ENCODE measurements around the gene ZFYVE27. TPM values are rescaled to one million over a fixed set of nuclear protein-coding genes. Genes with fewer than 3 reads are reported as not detected.

Gene ZFYVE27
- total RNA-seq, 4 donors from 2014 or later, result 10.1 to 16.0 (median 13.4) TPM

DNA sequence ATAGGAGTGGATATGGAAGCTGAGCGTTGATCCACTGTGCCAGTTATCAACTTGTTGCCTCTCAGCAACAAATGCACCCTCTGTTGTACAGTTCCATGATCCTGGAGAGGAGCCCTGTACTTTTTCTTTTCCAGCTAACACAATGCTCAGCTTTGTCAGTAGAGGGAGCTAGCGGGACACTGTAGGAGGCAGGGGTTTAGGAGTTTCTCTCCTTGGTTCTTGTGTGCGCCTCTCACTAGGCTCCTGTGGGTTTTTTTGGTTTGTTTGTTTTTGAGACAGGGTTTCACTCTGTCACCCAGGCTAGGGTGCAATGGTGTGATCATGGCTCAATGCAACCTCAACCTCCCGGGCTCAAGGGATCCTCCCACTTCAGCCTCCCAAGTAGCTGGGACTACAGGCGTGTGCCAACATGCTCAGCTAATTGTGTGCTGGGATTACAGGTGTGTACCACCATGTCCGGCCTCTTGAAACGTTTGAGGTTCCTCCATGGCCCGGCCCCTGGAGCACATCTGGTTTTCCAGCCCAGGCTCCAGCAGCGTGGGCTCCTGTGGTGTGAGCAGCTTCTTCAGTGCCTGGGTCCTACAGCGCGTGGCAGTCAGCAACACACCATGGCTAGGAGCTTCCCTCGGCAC lies 35.4 kb upstream of the ZFYVE27 start:
- 20 to 43% methylated on average over 6 to 10 of the region's 12 CpGs for WGBS, 2 donors
- TF ChIP-seq, protein P1, sequence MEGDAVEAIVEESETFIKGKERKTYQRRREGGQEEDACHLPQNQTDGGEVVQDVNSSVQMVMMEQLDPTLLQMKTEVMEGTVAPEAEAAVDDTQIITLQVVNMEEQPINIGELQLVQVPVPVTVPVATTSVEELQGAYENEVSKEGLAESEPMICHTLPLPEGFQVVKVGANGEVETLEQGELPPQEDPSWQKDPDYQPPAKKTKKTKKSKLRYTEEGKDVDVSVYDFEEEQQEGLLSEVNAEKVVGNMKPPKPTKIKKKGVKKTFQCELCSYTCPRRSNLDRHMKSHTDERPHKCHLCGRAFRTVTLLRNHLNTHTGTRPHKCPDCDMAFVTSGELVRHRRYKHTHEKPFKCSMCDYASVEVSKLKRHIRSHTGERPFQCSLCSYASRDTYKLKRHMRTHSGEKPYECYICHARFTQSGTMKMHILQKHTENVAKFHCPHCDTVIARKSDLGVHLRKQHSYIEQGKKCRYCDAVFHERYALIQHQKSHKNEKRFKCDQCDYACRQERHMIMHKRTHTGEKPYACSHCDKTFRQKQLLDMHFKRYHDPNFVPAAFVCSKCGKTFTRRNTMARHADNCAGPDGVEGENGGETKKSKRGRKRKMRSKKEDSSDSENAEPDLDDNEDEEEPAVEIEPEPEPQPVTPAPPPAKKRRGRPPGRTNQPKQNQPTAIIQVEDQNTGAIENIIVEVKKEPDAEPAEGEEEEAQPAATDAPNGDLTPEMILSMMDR (IDR thresholded peaks at IDR 0.05), result peak; percentile 43 to 82 (median 74)
- TF ChIP-seq POLR2A (IDR thresholded peaks at IDR 0.05), result no peak

DNA sequence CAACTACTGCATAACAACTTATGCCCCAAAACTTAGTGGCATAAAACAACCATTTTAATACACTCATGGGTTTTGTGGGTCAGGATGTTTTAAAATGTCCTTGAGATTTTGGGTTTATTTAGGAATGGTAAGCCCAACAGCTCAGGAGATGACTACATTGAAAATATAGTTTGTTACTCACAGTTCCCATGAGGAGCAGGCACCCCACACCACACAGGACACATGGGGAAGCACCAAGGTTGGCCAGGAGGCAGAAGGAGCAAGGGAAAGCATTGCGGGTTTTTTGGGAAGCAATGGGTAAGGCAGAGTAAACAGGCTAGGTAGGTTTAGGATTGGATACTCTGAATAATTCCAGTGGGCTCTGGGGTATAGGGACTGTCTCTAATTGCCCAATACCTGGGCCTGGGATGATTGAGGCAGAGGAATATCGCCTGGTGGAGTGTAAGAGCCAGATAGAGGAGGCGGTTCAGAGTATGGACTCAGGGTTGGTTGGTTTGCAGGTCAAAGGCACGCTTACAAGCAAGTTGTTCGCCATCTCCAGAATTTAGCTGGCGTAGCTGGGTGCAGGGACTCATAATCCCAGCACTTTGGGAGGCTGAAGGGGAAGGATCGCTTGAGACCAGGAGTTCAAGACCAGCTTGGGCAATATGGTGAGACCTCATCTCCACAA lies 33.4 kb upstream of the ZFYVE27 start:
- Histone ChIP-seq H3K4me1 (peaks cover 0 to 9% (median 8%) of the 10 kb centered on the region in 3 donors), H3K27me3 (peaks cover 0 to 36% (median 0%) of the 10 kb centered on the region in 4 donors), H3K27ac (no peak overlapping the region), H3K4me3 (no peak overlapping the region), H3K36me3 (no peaks in the 10 kb centered on the region), H3K9me3 (no peaks in the 10 kb centered on the region)
- no peak for TF ChIP-seq POLR2A (IDR thresholded peaks at IDR 0.05)
- TF ChIP-seq, protein P1 (IDR thresholded peaks at IDR 0.05), result no peak
- intact Hi-C loops (cut with DNase I), result no loop called here
- no peak for DNase-seq
- WGBS, 2 donors, result 76 to 81% methylated on average over 6 to 7 of the region's 7 CpGs

More for the DNA sequence above, 35.4 kb upstream of the ZFYVE27 start:
- Histone ChIP-seq H3K36me3 (no peaks in the 10 kb centered on the region), H3K4me1 (peaks cover 0 to 9% (median 8%) of the 10 kb centered on the region in 3 donors), H3K4me3 (no peak overlapping the region), H3K9me3 (no peaks in the 10 kb centered on the region), H3K27me3 (peaks cover 0 to 20% (median 0%) of the 10 kb centered on the region in 4 donors), H3K27ac (no peak overlapping the region)
- DNase-seq, result no peak
- intact Hi-C loops (cut with DNase I), result no loop called here

DNA sequence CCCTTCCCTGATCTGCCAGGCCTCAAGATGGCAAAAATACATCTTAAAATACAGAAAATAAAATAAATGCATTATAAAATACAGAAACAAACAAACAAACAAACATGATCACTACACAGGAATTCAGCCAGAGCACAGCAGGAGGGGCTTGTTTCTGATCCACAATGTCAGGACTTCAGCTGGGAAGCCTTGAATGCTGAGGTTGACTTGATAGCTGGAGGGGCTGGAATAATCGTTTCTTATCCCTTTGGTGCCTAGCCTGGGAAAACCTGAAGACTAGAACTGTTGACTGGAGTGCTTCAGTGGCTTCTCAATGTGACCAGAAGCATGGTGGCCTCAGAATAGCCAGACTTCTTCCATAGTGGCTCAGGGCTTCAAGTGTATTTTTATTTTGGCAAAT lies 32.6 kb upstream of the ZFYVE27 start:
- no peak for DNase-seq
- Histone ChIP-seq H3K4me1 (peaks cover 0 to 12% (median 8%) of the 10 kb centered on the region in 3 donors), H3K27me3 (peaks cover 0 to 44% (median 0%) of the 10 kb centered on the region in 4 donors), H3K27ac (no peak overlapping the region), H3K9me3 (no peaks in the 10 kb centered on the region), H3K4me3 (no peak overlapping the region), H3K36me3 (no peaks in the 10 kb centered on the region)
- TF ChIP-seq POLR2A (IDR thresholded peaks at IDR 0.05), result no peak
- TF ChIP-seq, protein P1 (IDR thresholded peaks at IDR 0.05), result no peak
- 63 to 67% methylated on average over 1 of the region's 1 CpG for WGBS, 2 donors
- intact Hi-C loops (cut with DNase I), result no loop called here

DNA sequence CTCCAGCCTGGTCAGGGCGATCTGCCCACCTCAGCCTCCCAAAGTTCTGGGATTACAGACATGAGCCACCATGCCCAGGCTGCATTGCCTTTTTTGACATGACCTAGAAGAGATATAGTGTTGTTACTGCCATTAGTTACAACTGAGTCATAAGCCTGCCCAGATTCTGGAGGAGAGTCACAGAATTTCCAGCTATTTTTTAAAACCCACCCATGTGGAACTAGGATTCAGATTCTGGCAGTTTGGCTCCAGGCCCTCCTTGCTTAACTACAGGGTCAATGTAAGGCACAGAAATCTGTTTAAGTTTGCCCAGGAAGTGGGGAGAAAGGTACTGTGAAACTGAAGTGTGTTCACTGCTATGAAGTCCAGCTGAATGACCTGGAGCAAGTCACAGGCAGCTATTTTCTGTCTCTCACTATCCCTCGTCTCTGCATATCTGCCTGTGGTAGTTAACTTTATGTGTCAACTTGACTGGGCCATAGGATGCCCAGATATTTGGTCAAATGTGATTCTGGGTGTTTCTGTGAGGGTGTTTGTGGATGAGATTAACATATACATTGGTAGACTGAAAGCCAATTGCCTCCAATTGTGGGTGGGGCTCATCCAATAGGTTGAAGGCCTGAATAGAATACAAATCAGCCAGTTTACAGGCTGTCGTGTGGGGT lies 31.8 kb upstream of the ZFYVE27 start:
- peaks cover 0 to 52% (median 0%) of the 10 kb centered on the region in 4 donors for H3K27me3 ChIP-seq
- 85 to 93% methylated on average over 2 to 3 of the region's 3 CpGs for WGBS, 2 donors
- no peak for TF ChIP-seq POLR2A (IDR thresholded peaks at IDR 0.05)
- TF ChIP-seq, protein P1 (IDR thresholded peaks at IDR 0.05), result no peak
- no peak for DNase-seq
- H3K4me3 ChIP-seq, result no peak overlapping the region
- H3K4me1 ChIP-seq, result peaks cover 0 to 14% (median 12%) of the 10 kb centered on the region in 3 donors
- H3K27ac ChIP-seq, result no peak overlapping the region
- intact Hi-C loops (cut with DNase I), result no loop called here
- no peaks in the 10 kb centered on the region for H3K36me3 ChIP-seq
- H3K9me3 ChIP-seq, result no peaks in the 10 kb centered on the region

Data from esophagus squamous epithelium (tissue), 5 donors.